Cerebellar nuclear complex (tissue), 1 donor: ENCODE results near the gene TUBB2A.

ENCODE experiments used
- DNase-seq, 2 experiments: peaks; one replicate each; lab custom pipeline; 2025; lab: John Stamatoyannopoulos, UW

TUBB2A gene

DNA sequence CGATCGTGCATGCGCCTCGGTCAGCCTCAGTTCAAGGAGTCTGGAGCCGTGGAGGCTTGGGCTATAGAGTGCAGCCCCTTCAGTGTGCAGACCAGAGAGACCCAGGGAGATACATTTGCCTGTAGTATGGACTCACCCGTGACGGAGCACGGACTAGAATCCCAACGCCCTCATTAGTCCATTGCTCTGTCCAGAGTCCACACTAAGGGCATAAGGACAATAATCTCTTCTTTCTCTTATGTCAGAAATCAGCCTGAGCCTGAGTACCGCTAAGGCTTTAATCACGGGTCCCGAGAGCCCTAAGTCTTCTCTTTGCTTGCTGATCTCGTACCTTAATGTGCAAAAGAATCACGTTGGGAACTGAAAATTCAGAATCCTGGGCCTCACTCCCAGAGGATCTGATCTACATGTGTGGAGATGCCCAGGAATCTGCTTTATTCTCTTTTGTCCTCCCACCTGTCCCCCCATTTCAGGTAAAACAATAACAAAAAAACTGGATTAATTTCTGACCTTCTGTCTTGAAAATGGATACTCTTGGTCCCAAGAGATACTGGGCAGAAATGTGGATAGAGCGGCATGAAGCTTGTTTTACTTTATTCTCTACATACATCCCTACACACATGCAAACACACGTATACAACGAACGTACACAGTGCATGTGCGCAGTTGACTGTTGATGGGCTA lies 38.2 kb downstream of the TUBB2A start:
- DNase-seq, result no peak

DNA sequence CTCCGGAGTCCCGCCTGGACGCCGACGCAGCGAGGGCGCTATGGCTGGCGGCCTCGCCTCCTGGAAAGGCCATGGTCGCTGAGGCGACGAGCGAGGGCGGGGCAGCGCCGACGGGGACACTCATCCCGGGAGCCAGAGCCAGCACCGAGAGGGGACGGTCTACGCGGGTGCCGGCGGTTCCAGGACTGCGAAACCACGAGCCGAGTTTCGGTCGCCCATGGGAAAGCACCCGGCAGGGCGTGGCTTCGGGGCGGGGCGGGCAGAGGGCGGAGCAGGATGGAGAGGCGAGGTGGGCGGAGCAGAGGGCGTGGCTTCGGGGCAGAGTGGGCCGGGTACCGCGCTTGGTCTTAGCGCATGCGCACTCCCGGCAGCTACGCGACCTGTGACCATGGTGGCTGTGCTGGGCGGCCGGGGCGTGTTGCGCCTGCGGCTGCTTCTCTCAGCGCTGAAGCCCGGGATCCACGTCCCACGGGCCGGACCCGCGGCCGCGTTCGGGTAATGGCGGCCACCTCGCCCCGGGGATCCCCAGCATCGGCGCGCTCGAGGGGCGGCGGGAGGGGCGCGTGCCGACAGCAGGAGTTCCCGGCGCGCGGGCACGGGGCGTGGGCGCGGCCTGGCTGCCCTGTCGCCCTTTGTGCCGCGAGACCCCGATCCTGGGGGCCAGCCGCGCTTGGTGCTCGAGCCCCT lies 38.8 kb downstream of the TUBB2A start, which contains the start of gene BPHL:
BPHL (plus strand) TSS at position 359 of the 687 bp plus-strand sequence; CDS start at position 389, 30 bp downstream.
- peak; percentile 57 to 81 for DNase-seq

DNA sequence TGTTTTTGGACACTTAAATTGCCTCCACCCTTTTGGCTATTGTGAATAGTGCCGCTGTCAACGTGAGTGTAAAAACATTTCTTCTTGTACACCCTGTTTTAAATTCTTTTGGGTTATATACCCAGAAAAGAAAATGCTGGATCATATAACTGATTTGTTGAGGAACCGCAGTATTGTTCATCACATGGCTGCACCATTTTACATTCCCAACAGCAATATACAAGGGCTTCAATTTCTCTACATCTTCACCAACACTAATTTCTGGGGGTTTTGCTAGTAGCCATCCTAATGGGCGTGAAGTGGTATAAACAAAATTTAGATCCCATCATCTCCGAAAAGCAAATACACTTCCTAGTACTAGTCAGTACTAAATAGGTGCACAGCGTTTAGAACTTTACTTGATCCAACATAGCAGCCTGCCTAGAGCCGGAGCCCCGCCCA lies 39.4 kb downstream of the TUBB2A start:
- DNase-seq, result no peak

DNA sequence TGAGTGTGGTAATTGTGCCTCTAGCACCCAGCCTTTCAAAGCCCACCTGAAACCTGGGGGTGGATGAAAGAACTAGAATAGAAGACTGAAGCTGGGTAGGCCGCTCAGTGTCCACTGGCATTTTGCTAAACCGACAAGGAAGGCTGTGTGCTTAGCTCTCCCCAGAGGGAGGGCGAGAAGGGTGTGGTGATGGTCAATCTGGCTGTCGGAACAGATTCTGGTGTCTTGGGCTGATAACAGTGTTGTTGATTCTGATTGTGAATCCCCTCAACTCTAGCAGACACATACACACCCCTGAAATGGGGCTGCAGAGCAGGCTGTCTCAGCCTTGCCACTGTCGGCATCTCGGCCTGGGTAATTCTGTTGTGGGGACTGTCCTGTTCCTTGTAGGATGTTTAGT lies 43.0 kb downstream of the TUBB2A start:
- DNase-seq, result no peak

DNA sequence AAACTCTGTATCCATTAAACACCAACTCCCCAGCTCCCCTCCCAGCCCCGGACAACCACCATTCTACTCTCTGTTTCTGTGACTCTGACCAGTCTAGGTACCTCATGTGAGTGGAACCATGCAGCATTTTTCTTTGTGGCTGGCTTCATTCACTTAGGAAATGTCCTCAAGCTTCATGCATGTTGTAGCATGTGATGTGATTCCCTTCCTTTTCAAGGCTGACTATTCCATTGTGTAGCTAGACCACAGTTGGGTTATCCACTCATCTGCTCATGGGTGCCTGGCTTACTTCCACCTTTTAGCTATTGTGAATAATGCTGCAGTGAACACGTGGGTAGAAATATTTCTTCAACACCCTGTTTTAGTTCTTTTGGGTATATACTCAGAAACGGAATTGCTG lies 47.6 kb downstream of the TUBB2A start:
- DNase-seq, result no peak

DNA sequence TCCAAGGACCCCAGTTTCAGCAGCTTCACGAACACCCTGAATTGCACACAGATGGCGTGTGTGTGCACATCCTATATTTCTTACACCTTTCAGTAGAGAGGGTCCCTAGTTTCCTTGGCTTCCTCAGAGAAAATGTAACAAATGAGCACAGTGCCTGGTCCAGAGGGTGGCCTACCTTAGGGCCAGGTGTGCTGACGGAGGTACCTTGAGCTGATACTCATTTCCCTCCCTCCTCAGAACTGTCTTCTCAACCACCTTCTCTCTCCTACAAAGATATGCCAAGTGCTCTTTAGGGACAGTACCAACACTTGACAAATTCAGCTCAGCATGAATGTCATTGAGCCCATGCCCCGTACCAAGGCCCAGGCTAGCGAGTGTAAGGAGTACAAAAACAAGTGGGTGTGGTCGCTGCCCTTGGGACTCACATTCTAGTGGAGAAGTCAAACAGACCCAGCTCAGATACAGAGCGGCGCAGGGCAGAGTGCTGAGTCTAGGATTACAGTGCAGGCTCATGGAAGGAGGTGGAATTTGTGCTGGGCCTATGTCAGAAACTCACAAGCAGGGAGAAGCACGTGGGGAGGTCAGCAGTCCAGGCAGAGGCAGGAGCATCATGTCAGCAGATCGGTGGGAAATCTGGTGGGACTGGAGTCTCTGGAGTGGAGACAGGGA lies 48.5 kb downstream of the TUBB2A start:
- DNase-seq, result no peak
